DMS153 (cell line): ENCODE measurements around the gene FILIP1L.

Source experiments
- DNase-seq: peaks from one replicate; lab custom pipeline; 2025; lab: John Stamatoyannopoulos, UW

The FILIP1L gene

DNA sequence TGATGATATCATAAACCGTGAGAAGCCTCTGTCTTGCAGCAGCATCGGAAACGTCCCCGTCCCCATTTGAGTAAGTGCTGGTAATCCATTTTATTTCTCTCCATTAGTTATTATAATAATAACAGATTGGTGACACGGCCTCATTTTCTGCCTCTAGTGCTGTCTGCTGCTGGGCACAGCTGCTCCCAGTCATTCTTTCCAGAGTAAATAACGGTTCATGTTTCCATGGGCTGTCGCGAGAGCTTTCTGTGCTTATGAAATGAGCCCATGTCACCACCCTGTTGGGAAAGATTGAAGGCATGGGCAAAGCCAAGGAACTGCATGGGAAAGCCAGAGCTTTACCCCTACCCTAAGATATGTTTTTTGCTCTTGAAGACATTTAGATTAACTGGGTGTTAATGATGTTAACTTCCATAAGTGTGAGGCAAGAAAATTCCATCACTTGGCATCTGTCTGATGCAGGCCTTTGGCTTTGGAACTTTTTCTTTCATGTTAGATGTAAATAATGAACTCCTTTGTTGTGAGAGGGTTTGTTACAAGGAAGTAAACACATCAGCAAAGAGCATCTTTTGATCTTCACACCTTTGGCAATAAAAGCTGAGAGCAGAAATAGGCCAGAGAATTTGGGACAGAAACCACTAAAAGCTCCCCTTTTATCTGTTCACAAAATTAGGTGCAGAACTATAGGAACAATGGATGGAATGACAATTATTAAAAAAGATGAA, 141.8 kb downstream of the FILIP1L start:
- no peak for DNase-seq

DNA sequence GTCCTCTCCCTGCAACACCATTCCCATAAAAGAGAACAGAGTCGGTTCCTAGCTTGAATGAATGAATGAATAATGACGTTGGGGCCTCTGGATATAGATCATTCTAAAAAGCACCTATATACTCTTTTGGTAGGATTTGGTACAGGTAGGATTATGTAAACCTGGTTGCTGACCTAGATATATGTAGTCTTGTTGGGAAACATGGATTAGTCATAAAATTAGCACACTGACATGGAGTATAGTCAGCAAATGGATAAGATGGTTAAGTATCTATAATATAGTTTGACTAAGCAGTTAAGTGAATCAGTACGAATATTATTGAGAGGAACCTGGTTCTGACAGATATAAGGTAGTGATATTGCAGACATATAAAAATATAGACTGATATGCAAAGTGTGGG, 142.5 kb downstream of the FILIP1L start:
- DNase-seq, result no peak

DNA sequence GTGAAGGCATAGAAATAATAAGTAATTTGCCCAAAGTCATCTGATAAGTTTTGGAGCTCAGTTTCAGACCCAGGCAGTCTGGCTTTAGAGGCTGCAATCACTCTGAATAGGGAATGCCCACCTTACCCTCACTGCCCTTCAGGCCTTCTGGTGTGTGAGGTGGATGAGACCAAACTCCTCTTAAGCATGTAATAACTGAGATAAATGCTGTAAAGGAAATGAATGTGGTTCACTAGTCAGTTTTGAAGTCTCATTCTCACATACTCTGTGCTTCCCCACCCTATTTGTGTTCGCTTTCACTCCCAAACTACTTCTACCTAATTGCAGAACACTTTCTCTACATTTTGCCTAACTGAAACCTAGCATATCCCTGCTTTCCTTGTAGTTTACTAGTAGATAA, 144.1 kb downstream of the FILIP1L start:
- DNase-seq, result no peak

DNA sequence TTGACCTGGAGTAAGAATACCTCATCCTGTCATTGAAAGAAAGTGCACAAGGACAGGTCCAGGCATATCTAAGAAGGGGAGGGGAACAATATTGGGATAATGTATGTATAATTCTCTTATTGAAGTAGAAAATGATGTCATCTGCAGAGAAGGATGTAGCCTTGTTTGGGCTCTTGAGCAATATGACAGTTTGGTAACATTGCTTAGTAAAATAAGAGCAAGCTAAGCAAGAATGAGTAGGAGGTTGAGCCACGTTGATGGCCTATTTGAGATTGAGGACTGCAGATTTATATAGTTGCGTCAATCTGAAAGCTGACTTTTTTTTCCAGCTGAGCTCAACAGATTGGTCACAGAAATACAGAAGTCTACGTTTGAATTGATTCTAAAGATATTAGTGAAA, 145.2 kb downstream of the FILIP1L start:
- no peak for DNase-seq

DNA sequence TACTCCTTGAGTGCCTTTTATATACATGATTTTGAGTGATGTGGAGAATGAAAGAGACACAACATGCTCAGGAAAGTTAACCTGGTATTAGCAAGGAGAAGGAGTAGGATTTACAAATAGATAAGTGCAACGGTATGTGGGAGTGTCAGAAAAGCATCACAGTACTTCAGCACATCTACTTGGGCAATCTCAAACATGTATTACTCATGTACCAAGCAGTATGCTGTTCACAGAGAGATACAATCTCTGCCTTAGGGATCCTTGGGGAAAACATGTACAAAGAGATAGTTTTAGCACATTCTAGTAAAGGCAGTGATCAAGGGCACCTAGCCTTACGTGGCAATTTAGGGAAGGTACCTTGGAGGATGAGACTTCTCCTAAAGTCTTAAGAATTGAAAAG, 146.5 kb downstream of the FILIP1L start:
- no peak for DNase-seq

DNA sequence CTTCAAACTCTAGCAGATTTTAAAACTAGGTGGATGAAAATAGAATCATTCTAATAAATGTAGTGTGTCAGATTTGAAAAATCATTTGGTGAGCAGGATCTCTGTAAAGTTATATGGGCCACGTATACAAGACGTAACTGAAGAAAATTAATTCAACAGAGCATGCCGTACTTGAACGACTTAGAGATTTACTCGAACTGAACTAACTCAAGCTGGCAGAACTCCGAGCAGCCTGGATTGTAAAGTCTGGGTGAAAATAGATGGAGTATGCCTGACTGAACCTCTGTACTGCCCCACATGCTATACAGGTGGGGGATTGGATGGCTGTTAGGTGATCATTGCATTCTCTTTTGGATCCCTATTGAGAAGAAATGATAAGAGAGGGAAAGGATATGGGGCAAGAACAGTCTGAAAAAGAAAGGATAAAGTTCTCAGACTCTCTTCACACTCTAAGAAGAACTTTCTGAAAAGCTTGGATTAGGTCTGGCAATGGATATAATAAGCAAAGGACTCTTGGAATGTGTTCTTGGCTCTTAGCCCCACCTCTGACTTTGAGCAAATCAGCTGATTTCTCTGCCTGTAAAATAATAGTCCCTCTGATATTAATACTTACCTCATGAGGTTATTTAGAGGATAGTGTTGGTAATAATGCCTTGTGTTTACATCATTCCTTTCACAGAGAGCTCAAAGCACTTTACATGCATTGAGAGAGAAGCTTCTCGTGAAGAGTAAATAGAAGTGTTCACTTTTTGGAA, 147.5 kb downstream of the FILIP1L start:
- no peak for DNase-seq

DNA sequence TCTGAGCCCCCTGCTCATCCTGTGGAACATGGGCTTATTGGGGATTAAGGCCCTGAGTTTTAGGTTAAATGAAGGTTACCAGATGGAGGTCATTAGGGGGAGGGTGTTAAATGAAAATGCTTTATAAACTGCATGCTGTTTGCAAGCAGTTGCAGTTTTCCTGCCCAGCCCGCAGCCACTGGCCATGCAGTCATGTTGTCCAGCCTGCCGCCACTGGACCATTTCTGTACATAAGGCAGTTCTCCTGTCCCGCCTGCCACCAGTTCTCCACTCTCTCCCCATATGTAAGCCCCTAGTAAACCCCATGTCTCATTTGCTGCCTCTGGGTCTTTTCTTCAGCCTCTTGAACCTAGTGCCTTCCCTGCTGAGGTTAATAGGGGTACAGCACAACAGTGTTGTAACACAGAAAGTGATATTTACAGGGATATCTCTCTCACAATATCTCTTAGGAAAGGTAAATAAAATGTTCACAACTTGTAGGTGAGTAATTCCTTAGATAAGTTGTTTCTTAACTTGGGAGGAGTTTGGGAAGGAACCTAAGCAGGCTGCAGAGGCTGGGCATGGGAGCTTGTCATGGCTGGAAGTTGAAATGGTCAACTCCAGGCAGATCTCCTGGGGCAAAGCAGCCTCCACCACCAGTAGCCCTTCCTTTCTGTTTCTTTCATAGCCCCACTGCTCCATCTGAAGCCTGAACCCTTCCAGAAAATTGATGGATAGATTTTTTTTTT, 148.5 kb downstream of the FILIP1L start:
- DNase-seq, result no peak

DNA sequence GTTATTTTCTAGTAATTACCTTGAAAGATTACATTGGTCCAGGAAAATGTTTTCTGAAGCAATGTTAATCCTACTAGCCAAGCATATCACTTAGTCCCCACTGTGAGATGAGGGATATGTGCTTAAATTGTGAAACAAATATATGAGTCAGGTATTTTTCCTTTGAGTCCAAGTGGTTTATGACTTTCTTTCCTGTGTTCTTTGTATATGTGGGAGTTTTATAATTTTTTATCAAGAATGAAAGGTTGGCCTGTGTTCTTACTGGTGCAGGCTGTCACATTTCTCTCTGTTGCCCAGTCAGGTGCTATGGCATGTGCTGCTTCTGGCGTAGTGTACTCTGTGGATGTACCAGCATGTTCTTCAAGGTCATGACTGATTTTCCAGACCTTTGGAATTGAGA, 149.2 kb downstream of the FILIP1L start:
- DNase-seq, result no peak

DNA sequence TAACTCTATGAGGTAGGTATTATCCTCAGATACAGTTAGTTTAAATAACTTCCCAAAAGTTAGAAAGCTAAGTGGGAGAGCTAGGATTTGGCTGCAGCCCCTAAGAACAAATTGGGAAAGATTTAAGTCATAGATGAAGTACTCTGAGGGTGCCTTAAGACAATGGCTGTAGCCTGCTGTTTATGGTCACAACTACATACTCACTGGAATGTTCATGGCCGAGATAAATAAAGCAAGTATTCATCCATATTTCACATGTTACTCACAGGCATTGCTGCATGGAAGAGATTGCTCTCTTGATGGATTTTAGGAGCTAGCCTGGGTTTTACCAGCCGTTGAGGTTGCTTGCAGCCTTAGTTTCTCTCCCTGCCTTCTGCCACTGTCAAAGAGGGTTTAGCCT, 151.6 kb downstream of the FILIP1L start:
- no peak for DNase-seq

DNA sequence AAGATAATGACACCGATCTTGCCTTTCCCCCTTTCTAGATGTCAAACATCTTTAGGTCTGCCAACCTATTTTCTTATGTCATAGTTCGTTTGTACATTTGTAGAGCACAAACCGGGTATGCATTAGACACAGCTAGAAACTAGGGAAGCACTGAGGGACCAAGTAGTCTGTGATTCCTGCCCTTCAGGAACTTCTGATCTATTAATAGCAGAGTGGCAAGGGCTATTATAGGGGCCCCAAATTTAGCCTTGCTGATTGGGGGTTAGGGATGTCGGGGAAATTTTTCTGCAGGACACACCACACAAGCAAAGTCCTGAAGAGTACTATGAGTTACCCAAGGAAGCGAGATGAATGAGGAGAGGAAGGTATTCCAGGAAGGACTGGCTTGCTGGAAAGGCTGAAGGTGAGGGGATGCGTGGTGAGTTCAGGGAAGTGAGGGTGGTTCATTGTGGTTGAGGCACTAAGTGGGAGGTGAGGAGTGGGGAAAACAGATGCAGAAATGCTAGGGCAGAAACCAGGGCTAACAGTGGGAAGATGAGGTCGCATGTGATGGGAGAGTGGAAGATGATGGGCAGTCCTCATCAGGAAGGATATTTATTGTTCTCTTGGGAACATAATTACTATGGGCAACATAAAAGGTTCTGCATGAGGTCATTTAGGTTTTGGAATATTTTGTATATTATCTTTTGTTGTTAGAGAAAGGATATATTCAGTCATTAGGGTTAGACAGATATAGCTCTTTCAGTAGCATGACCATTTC, 152.4 kb downstream of the FILIP1L start:
- no peak for DNase-seq

DNA sequence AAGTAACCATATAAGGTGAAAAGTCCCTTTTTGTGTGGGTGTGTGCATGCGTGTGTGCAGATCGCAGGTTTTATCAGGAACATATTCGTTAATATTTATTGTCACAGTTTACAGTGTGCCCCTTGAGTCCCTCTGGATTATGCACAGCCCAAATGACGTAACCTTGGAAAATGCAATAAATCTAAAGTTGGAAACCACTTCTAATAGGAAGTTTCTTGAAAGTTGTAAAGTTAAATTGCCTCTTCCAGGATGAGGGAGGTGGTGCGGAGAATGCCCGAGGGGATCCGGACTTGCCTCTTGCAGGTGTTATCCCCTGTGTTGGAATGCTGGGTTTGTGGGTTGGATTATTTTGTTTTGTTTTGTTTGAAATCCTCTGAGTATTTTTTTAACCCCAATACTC, 153.4 kb downstream of the FILIP1L start:
- DNase-seq, result no peak

DNA sequence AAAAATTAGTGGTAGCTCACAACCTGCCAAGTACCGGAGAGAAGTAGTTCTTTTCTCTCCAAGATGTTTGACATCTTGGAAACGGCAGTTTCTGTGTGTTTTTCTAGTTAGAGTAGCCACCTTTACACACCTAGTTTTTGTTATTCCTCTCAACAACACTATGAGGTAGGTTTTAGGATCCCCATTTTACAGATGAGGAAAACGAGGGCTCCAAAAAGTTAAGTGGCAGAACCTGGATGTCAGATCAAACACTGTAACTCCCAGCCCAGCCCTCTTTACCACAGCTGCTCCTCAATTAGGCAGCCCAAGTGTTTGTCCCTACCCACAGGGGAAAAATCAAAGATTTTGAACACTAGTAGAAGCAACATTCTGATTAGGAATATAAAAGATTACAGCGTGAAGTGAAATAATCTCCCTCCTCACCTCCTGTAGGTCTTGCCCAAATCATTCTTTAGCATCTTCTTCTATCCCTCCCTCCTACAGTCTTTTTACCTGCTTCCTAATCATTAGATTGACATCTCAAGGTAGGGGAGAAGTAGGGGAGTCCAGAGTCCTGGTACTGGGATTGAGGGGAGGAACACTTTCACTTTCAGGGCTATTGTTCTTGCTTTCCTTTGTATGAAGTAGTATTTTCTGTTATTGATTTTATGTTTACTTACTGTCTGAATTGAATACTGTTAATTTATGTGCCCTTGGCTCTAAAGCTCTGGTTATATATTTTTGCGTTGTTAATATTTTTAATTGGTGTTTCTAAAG, 154.0 kb downstream of the FILIP1L start:
- DNase-seq, result no peak

DNA sequence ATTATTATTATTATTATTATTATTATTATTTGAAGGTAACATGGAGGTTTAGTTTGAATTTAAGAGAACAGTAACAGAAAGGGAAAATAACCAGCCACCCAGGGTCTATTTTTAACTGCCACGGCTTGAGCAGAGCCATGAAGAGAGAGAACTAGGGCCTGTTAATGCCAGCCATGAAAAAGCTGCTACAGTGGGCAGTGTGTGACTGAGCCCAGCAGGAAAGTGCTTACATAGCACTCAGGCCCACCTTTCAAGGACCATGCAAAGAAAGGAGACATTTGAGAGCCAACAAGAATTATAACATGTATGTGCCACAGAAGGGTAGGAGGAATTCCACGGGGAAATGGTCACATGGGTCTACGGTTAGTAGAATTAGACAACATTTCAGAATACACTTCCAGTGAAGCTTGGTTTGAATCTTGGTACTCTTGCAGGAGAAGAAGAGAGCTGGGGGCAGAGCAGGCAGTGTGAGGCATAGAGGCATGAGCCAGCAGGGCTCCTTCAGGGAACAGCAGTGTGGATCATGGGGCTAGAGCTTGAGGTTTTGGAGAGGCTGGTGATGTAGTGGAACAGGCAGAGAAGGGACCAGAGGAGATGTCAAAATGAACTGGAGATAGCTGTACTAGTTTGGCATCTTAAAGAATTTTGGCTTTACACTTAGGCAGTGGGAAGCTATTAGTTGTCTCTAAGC, 155.9 kb downstream of the FILIP1L start:
- DNase-seq, result no peak

DNA sequence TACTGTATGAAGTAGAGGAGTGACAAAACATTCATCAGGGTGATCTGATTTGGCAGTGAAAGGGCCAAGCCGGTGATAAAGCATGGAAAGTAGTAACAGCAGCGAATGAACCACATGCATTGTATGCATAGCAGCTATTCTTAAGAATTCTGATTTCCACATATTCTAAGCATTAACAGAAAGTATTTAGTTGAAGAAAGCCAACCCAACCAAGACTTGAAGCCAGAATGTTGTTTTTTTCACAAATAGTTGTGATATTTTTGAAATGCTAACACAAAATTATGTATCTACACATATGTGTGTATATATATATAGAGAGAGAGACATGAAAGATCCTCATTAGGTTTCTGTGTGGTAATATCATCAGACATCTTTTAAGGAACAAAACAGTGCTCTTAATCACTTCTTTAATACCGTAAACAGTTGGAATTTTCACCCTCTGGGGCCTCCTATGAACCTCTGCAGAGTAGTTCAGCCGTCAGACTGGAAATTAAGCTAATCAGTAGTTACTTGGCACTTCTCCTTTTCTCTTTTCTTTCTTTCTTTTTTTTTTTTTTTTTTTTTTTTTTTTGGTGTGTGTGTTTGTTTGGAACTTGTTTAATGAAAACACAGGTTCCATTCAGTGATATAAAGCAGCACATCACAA, 157.0 kb downstream of the FILIP1L start:
- DNase-seq, result no peak

DNA sequence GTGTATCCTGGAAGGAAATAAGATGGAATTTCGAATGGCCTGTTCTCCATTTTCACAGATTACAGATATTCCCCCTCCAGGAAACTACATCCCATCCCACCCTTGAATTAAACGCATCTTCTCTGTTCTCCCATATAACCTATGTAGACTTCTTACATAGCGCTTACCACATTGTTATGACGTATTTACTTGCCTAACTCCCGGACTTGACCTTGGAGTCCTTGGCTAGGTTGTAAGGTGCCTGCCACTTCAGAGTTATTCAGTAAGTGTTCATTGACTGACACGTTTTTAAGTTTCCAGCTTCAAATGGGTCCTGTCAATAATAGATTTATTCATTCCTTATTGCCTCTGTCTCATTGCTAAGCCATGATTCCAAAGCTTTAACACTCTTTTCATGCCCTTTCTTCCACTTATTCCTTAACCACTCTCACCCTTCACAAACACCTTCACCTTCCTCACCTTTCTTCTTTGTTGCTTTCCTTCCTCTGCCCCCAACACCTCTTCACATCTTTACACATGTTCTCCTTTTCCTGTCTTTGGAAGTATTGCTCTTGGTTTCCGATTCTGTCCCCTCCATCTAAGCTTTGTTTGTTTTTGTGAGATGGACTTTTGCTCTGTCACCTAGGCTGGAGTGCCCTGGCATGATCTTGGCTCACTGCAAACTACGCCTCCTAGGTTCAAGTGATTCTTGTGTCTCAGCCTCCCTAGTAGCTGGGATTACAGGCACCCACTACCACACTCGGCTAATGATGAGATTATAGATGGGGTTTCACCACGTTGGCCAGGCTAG, 158.3 kb downstream of the FILIP1L start:
- no peak for DNase-seq

DNA sequence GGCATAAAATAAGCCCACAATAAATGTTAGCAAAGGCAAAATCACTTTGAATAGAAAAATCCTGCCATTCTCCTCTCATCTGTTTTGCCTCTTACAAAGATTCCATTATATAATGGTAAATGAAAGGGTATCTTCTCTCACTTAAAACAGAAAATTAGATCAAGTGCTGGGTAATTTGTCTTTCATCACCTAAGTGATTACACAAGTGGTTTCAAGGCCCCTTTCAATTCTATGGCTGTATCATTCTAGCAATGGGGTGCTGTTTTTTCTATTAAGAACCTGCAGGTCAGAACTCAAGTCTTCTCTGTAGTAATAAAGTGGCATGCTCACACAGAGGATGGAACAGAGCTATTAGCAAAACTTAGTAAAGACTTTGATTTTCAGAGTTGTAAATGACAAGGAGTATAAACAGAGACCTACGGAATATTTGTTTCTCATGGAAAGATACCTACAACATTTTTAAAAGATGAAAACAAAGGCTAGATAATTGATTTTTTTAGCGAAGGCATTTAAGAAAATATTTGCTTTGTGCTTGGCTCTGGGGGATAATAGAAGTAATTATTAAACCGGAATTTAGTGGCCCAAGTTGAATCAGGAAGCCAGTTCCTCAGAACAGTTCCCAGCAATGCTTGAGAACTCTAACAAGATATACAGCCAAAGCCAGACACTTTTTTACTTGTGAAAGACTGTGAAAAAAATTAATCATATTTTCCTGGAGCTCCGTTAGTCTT, 159.2 kb downstream of the FILIP1L start:
- no peak for DNase-seq

DNA sequence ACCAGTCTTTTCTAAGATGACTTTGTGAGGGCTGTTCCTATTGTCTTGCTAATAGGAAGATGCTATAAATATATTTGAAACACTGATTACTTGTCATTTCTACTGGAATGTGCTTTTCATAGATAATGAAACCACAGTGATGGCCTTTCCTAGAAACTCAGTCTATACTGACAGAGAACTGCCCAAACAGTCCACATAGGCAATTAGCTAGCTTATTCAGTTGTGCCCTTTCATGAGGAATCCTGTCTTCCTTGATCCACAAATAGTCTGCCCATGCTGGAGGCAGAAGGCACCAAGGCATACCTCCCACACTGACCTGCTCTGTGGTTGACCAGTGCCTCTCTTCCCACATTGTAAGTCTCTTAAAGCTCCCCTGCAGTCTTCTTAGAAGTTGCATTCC, 160.7 kb downstream of the FILIP1L start:
- no peak for DNase-seq

DNA sequence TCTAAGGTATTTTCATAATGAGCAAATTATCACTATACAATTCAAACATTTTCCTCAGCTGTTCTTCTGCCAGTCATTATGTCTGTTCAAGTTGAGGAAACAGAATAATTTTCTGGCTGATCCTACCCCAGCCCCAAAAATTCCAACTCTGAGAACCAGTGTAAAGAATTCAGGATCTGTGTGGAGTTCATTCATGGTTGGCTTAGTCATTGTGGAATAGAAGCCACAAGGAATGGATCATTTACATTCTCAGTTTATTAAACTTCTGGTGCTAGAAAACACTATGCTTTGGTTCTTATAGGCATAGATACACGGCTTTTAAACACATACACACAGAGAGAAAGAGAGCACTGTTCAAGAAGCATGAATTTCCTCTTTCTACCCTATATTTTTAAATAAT, 162.0 kb downstream of the FILIP1L start:
- no peak for DNase-seq

DNA sequence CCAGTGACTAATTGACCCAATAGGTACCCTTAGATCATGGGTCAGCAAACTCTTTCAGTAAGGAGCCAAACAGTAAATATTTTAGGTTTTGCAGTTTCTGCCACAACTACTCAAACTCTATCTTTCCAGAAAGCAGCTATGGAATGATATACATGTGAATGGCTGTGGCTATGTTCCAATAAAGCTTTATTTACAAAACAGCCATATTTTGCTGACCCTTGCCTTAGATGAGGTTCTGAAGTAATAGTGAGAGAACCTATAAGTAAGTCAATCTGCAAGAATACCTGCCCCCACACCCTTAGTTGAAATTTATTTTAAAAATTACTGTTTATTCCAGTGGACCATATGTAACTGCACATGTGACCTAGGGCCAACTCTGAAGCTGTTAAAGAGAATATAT, 162.6 kb downstream of the FILIP1L start:
- no peak for DNase-seq
